Breast epithelium (tissue), 4 donors: ENCODE data around the gene MERTK. TPM values are rescaled to one million over a fixed set of nuclear protein-coding genes. Genes with fewer than 3 reads are reported as not detected.
"Not testable (repeated sequence)": the region's sequence is repeated elsewhere in the genome, so short reads cannot be mapped to it uniquely, and the experiment has no call there.

Experiments
- DNase-seq, 2 donors: peaks; one replicate each; pipeline ENCODE4 v3.0.0-alpha.2; 2019; ENCODE audit warnings: low spot score in 2 of 2
- H3K27ac ChIP-seq, 2 donors: fragments of 200-600 bp; sonication (generic) in 1 of 2; one replicate each; pipeline ENCODE4 v1.5.1; 2016 to 2019; ENCODE audit warnings: mild to moderate bottlenecking in 1 of 2
- H3K27me3 ChIP-seq, 2 donors: fragments of 200-600 bp; sonication (generic) in 1 of 2; one replicate each; pipeline versions ENCODE4 v1.5.1 to v1.6.0; 2017 to 2019; ENCODE audit warnings: control low read depth in 1 of 2, mild to moderate bottlenecking in 1 of 2
- H3K36me3 ChIP-seq: fragments of 200-600 bp; one replicate; pipeline ENCODE4 v1.5.1; 2019
- H3K4me1 ChIP-seq, 2 donors: fragments of 200-600 bp; sonication (generic); one replicate each; pipeline ENCODE4 v1.5.1; 2016 to 2019; ENCODE audit warnings: control low read depth in 1 of 2
- H3K4me3 ChIP-seq, 3 donors: fragments of 200-600 bp; sonication (generic); 1 replicate in 2 of 3; 2 replicates in 1 of 3; pipeline ENCODE4 v1.5.1; 2016 to 2019; ENCODE audit warnings: mild to moderate bottlenecking in 3 of 3, moderate library complexity in 2 of 3
- H3K9me3 ChIP-seq, 2 donors: fragments of 200-600 bp; sonication (generic) in 1 of 2; one replicate each; pipeline ENCODE4 v1.5.1; 2016 to 2019; ENCODE audit warnings: control low read depth in 1 of 2
- CTCF ChIP-seq, 3 donors: fragments of 450-650 bp; IDR thresholded peaks; one replicate each; pipeline ENCODE4 v1.5.1; 2016 to 2017; ENCODE audit warnings: antibody characterized with exemption in 3 of 3, mild to moderate bottlenecking in 3 of 3, moderate library complexity in 3 of 3
- POLR2A ChIP-seq: fragments of 450-650 bp; IDR thresholded peaks from one replicate; pipeline ENCODE4 v1.6.1; 2016; ENCODE audit warnings: antibody characterized with exemption, mild to moderate bottlenecking, moderate library complexity
- POLR2AphosphoS5 ChIP-seq, 3 donors: sonication (generic); formaldehyde crosslinking; IDR thresholded peaks; one replicate each; pipeline ENCODE4 v1.6.1; 2017; ENCODE audit warnings: antibody characterized with exemption in 3 of 3
- intact Hi-C: fragments of 100-400 bp; cut with DNase I; formaldehyde crosslinking; loops from one replicate; pipeline ENCODE4 v1.15.1; 2023; ENCODE audit warnings: low total_unique reads
- total RNA-seq, 3 donors: library from RNA; depleted of rRNA; stranded (reverse); fragments of >200 nt; gene quantifications; one replicate each; pipeline ENCODE4 v1.1.0, GENCODE V29; 2016

MERTK gene
- total RNA-seq, 3 donors from 2014 or later, result 21.0 to 84.3 (median 36.3) TPM

GRCh38 chr2:111932841-111933291 lies 34.5 kb downstream of the MERTK start:
- DNase-seq, result no peak
- no peaks in the 10 kb centered on the region for H3K4me1 ChIP-seq
- H3K27me3 ChIP-seq, result no peaks in the 10 kb centered on the region
- no peaks in the 10 kb centered on the region for H3K36me3 ChIP-seq
- H3K4me3 ChIP-seq, result no peak overlapping the region
- intact Hi-C loops, result no loop called here
- no peak for TF ChIP-seq CTCF (IDR thresholded peaks at IDR 0.05)
- no peak for TF ChIP-seq POLR2AphosphoS5 (IDR thresholded peaks at IDR 0.05)
- no peak for TF ChIP-seq POLR2A
- H3K9me3 ChIP-seq, result no peaks in the 10 kb centered on the region
- no peak overlapping the region for H3K27ac ChIP-seq

GRCh38 chr2:111933900-111934299 lies 35.5 kb downstream of the MERTK start:
- H3K27ac ChIP-seq, H3K36me3 ChIP-seq, H3K27me3 ChIP-seq, intact Hi-C loops, H3K4me1 ChIP-seq, DNase-seq, H3K9me3 ChIP-seq, H3K4me3 ChIP-seq: not testable (repeated sequence)

- intact Hi-C loops, result loop anchor here (5.0 kb wide), 1 partner anchor 525 kb away; no protein-coding TSS in a partner anchor
- no peak overlapping the region for H3K27ac ChIP-seq
- no peaks in the 10 kb centered on the region for H3K4me1 ChIP-seq
- H3K27me3 ChIP-seq, result no peaks in the 10 kb centered on the region
- H3K4me3 ChIP-seq, result no peak overlapping the region
- TF ChIP-seq POLR2AphosphoS5 (IDR thresholded peaks at IDR 0.05) (no peak), CTCF (IDR thresholded peaks at IDR 0.05) (no peak), POLR2A (no peak)
- no peaks in the 10 kb centered on the region for H3K9me3 ChIP-seq
- DNase-seq, result no peak
- no peaks in the 10 kb centered on the region for H3K36me3 ChIP-seq
Measured at GRCh38 chr2:111936881-111937280, 38.5 kb downstream of the MERTK start.

- Histone ChIP-seq H3K4me1 (no peaks in the 10 kb centered on the region), H3K27me3 (no peaks in the 10 kb centered on the region), H3K36me3 (no peaks in the 10 kb centered on the region), H3K9me3 (no peaks in the 10 kb centered on the region), H3K4me3 (no peak overlapping the region), H3K27ac (no peak overlapping the region)
- no peak for TF ChIP-seq POLR2A
- no peak for TF ChIP-seq CTCF (IDR thresholded peaks at IDR 0.05)
- no peak for TF ChIP-seq POLR2AphosphoS5 (IDR thresholded peaks at IDR 0.05)
- DNase-seq, result no peak
- intact Hi-C loops, result loop anchor here (5.0 kb wide), 1 partner anchor 524 kb away; no protein-coding TSS in a partner anchor
Measured at GRCh38 chr2:111938392-111938791, 40.0 kb downstream of the MERTK start.

- no peak overlapping the region for H3K27ac ChIP-seq
- H3K27me3 ChIP-seq, result no peaks in the 10 kb centered on the region
- peaks cover 0 to 5% of the 10 kb centered on the region in 2 donors for H3K4me1 ChIP-seq
- H3K4me3 ChIP-seq, result no peak overlapping the region
- no peaks in the 10 kb centered on the region for H3K36me3 ChIP-seq
- DNase-seq, result no peak
- H3K9me3 ChIP-seq, result no peaks in the 10 kb centered on the region
- no peak for TF ChIP-seq CTCF (IDR thresholded peaks at IDR 0.05)
- TF ChIP-seq POLR2A, result no peak
- TF ChIP-seq POLR2AphosphoS5 (IDR thresholded peaks at IDR 0.05), result no peak
- intact Hi-C loops, result no loop called here
Measured at GRCh38 chr2:111940333-111941196, 42.2 kb downstream of the MERTK start.
